K562 (cell line): ENCODE measurements around the gene NPAS2. TPM values are rescaled to one million over a fixed set of nuclear protein-coding genes. Genes with fewer than 3 reads are reported as not detected.

Experiments used
- ATAC-seq: fragments of 200-7000 bp; cut with Tn5 transposase; 3 replicates; pipeline ENCODE4 v1.9.1; 2020; ENCODE audit warnings: moderate library complexity
- BruUV-seq: library from RNA; stranded (reverse); fragments of 400-500 nt; replicated peaks from 2 replicates; lab custom pipeline; 2021; lab: Mats Ljungman, UMichigan
- CTCF ChIA-PET: fragments of 300-600 bp; formaldehyde crosslinking; extraction: SDS; loops from one replicate; lab custom pipeline; 2021; ENCODE audit warnings: low intra/inter-chr PET ratio; lab: Yijun Ruan, JAX
- POLR2A ChIA-PET: fragments of 300-600, 350-650 bp; sonication (Branson Sonifier 250); formaldehyde crosslinking; extraction: SDS; loops from one replicate; lab custom pipeline; 2021; ENCODE audit warnings: antibody characterized with exemption, inconsistent platforms; lab: Yijun Ruan, JAX
- DNase-seq, 4 experiments: peaks; one replicate each; pipeline versions ENCODE4 v3.0.0 to v3.0.0-alpha.2; 2011 to 2018; ENCODE audit warnings: low spot score in 3 of 4, mixed read lengths in 3 of 4; ENCODE audit errors: extremely low read depth in 1 of 4
- FAIRE-seq: peaks from 2 replicates; lab custom pipeline; 2011; peaks lifted over from hg19 to GRCh38; lab: Jason Lieb, UNC
- H2AFZ ChIP-seq: 2 replicates; pipeline ENCODE4 v1.6.0; 2011; ENCODE audit warnings: low read depth, low read length, control low read depth, inconsistent platforms
- H3K27ac ChIP-seq: fragments of 200-600 bp; 3 replicates; pipeline ENCODE4 v1.8.0; 2011; ENCODE audit warnings: low read depth, mild to moderate bottlenecking, control low read depth, inconsistent platforms, low read length, moderate library complexity, mixed read lengths; ENCODE audit errors: extremely low read depth
- H3K27me3 ChIP-seq, 2 experiments: fragments of 300-600 bp in 1 of 2; 2 replicates in 1 of 2; 3 replicates in 1 of 2; pipeline versions ENCODE4 v1.6.0 to v1.8.0; 2011; ENCODE audit warnings: inconsistent platforms in 2 of 2, low read length in 2 of 2, mild to moderate bottlenecking in 1 of 2, mixed read lengths in 1 of 2, moderate library complexity in 1 of 2; ENCODE audit not compliant: control insufficient read depth in 2 of 2, insufficient read depth in 2 of 2
- H3K36me3 ChIP-seq: fragments of 300-600 bp; 3 replicates; pipeline ENCODE4 v1.8.0; 2011; ENCODE audit warnings: mild to moderate bottlenecking, low read length, inconsistent platforms; ENCODE audit not compliant: control insufficient read depth, insufficient read depth
- H3K4me1 ChIP-seq, 2 experiments: fragments of 200-600 bp in 1 of 2; replicated peaks in 1 of 2; 2 replicates in 1 of 2; 3 replicates in 1 of 2; pipeline versions ENCODE4 v1.5.1 to v1.8.0; 2011; ENCODE audit warnings: inconsistent platforms in 2 of 2, low read length in 2 of 2, mild to moderate bottlenecking in 1 of 2, mixed read lengths in 1 of 2, moderate library complexity in 1 of 2; ENCODE audit not compliant: control insufficient read depth in 2 of 2, insufficient read depth in 2 of 2
- H3K4me2 ChIP-seq: 2 replicates; pipeline ENCODE4 v1.6.1; 2011; ENCODE audit warnings: low read length, control low read depth, inconsistent platforms, mixed read lengths; ENCODE audit not compliant: insufficient read depth
- H3K4me3 ChIP-seq: fragments of 200-600 bp; sonication (generic), shearing (Covaris generic); 2 replicates; pipeline ENCODE4 v1.5.1; 2016; ENCODE audit warnings: control low read depth, inconsistent platforms
- H3K79me2 ChIP-seq: fragments of 200-600 bp; 3 replicates; pipeline ENCODE4 v1.8.0; 2011; ENCODE audit warnings: low read length, inconsistent platforms; ENCODE audit not compliant: control insufficient read depth, insufficient read depth
- H3K9ac ChIP-seq, 2 experiments: 2 replicates each; pipeline versions ENCODE4 v1.6.0 to v1.6.1; 2011; ENCODE audit warnings: low read depth in 2 of 2, low read length in 2 of 2, control low read depth in 1 of 2, inconsistent platforms in 1 of 2, mild to moderate bottlenecking in 1 of 2, mixed read lengths in 1 of 2; ENCODE audit not compliant: insufficient read depth in 1 of 2
- H3K9me1 ChIP-seq: one replicate; pipeline ENCODE4 v1.6.0; 2011; ENCODE audit warnings: inconsistent platforms, mild to moderate bottlenecking, low read length, moderate library complexity; ENCODE audit not compliant: control insufficient read depth, insufficient read depth
- H3K9me3 ChIP-seq: replicated peaks from 2 replicates; pipeline ENCODE4 v1.5.1; 2011; ENCODE audit warnings: low read depth, low read length, inconsistent platforms; ENCODE audit not compliant: control insufficient read depth, insufficient read depth
- H4K20me1 ChIP-seq: replicated peaks from 2 replicates; pipeline ENCODE4 v1.6.1; 2011; ENCODE audit warnings: low read length, inconsistent platforms, mixed read lengths; ENCODE audit not compliant: control insufficient read depth, insufficient read depth
- ELF1 ChIP-seq: fragments of 200-800 bp; sonication (Bioruptor generic); IDR thresholded peaks from 2 replicates; pipeline ENCODE4 v1.6.1; 2016; ENCODE audit warnings: missing genetic modification characterization, missing compliant biosample characterization
- MAFF ChIP-seq: IDR thresholded peaks from 2 replicates; pipeline ENCODE4 v1.6.1; 2012; ENCODE audit warnings: low read length, improper control_type of control experiment
- MYBL2 ChIP-seq, 2 experiments: fragments of 450-650 bp in 1 of 2; sonication (generic) in 1 of 2; formaldehyde crosslinking in 1 of 2; IDR thresholded peaks; 2 replicates each; pipeline versions ENCODE4 v1.6.1 to v1.8.1; 2017 to 2022; ENCODE audit warnings: borderline replicate concordance in 1 of 2, inconsistent platforms in 1 of 2, low read depth in 1 of 2, mild to moderate bottlenecking in 1 of 2, missing genetic modification reagents in 1 of 2, moderate library complexity in 1 of 2
- PTTG1 ChIP-seq: fragments of 450-650 bp; IDR thresholded peaks from 2 replicates; pipeline ENCODE4 v1.6.1; 2016; ENCODE audit warnings: low read depth, mild to moderate bottlenecking, missing genetic modification characterization, missing compliant biosample characterization
- SAP30 ChIP-seq: fragments of 200-600 bp; sonication (generic); IDR thresholded peaks from 2 replicates; pipeline ENCODE4 v1.6.1; 2012; ENCODE audit warnings: borderline replicate concordance, low read depth, mild to moderate bottlenecking, moderate library complexity, low read length, control low read depth, inconsistent platforms; ENCODE audit not compliant: insufficient read depth, poor library complexity, severe bottlenecking
- SMARCC2 ChIP-seq: fragments of 450-650 bp; IDR thresholded peaks from 2 replicates; pipeline ENCODE4 v1.6.1; 2017; ENCODE audit warnings: antibody characterized with exemption, moderate library complexity, mild to moderate bottlenecking, low read depth
- ZNF766 ChIP-seq: fragments of 200-800 bp; sonication (Bioruptor generic); conservative IDR thresholded peaks from 2 replicates; pipeline ENCODE4 v1.6.1; 2016; ENCODE audit warnings: missing genetic modification characterization, missing compliant biosample characterization
- WGBS: fragments of 100-300 bp; shearing (Covaris generic); methylation state at CpG from one replicate; pipeline ENCODE4 v1.1.6; 2016; ENCODE audit warnings: low coverage, mixed read lengths; ENCODE audit not compliant: insufficient coverage; ENCODE audit errors: missing lambda C conversion rate; 5-methylcytosine and 5-hydroxymethylcytosine counted together
- in situ Hi-C: fragments of 300-500 bp; cut with MboI; formaldehyde crosslinking; loops from 4 replicates; pipeline ENCODE4 v1.15.0; 2018; ENCODE audit warnings: inconsistent platforms, mixed read lengths
- intact Hi-C: fragments of 100-400 bp; cut with micrococcal nuclease; formaldehyde crosslinking; loops from 2 replicates; pipeline ENCODE4 v1.14.2; 2022
- polyA plus RNA-seq, 8 experiments: library from polyadenylated mRNA; depleted of rRNA in 4 of 8; stranded (reverse) in 5 of 8; unstranded in 3 of 8; fragments of >200 nt; fragmentation: Nextera tagmentation in 2 of 8; fragmentation: Illumina TruSeq in 1 of 8; extraction: Ambion mirVana in 2 of 8; extraction: Trizol in 1 of 8; gene quantifications; 2 replicates each; pipeline versions ENCODE4 v1.2.1 to v1.2.3, GENCODE V29; 2011 to 2014; ENCODE audit warnings: inconsistent platforms in 1 of 8, missing spikeins in 1 of 8
- total RNA-seq, 7 experiments: library from RNA; depleted of rRNA in 6 of 7; stranded (reverse); fragments of >200 nt in 6 of 7; fragmentation: Illumina TruSeq in 2 of 7; extraction: Trizol in 2 of 7; gene quantifications; 2 replicates each; pipeline versions ENCODE4 v1.2.1 to v1.2.3, GENCODE V29; 2011 to 2021; ENCODE audit warnings: low replicate concordance in 1 of 7
- TF ChIP-seq, protein P1 (sequence below): sonication (generic); formaldehyde crosslinking; IDR thresholded peaks from 2 replicates; pipeline ENCODE4 v1.8.0; 2023; ENCODE audit warnings: mild to moderate bottlenecking, missing genetic modification reagents
- TF ChIP-seq, protein P2 (sequence below): fragments of 450-650 bp; IDR thresholded peaks from 2 replicates; pipeline ENCODE4 v1.6.1; 2017; ENCODE audit warnings: antibody characterized with exemption
- TF ChIP-seq, protein P3 (sequence below): IDR thresholded peaks from 2 replicates; pipeline ENCODE4 v1.6.1; 2011; ENCODE audit not compliant: insufficient read length; ENCODE audit errors: extremely low read depth

Gene NPAS2
- total and polyA plus RNA-seq, 9 of the 15 experiments (the other 6 are each of a cell fraction or from before 2014, with no cell fraction given): 0.06 to 0.29 (median 0.07) TPM; not detected in 5

DNA sequence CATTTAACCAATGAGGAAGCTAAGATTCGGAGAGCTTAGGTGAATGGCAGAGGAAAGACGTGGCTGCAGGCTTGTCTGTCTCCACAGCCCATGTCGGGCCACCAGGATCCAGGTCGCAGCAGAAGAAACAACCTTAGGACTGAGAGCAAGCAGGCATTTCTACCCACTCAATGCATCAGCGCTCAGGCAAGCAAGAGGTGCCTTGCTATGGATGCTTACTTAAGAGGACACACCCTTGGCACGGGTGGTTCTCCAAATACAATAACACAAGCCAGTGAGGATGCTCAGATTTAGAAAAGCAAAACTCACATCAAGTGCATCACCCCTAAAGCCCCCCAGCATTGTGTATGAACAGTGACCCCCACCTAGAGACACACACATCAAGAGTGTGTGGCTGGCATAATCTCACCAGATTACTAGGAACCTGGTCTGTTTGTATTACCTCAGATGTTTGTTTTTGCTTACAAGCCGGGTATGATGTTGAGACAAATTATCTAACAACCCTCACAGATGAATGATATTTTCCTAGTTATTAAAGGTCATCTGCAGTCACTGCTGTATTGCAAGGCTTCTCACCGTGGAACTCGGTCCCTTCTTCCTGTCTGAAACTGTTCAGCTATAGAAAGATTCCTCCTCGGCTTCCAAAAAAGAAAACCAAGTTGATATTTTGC, 34.2 kb upstream of the NPAS2 start:
- Histone ChIP-seq H3K36me3 (no peaks in the 10 kb centered on the region), H3K9me1 (peaks cover 2% of the 10 kb centered on the region), H3K9me3 (no peaks in the 10 kb centered on the region), H3K9ac (no peak overlapping the region), H3K27me3 (peaks cover 9 to 38% of the 10 kb centered on the region in 2 experiments)
- TF ChIP-seq, protein P1, sequence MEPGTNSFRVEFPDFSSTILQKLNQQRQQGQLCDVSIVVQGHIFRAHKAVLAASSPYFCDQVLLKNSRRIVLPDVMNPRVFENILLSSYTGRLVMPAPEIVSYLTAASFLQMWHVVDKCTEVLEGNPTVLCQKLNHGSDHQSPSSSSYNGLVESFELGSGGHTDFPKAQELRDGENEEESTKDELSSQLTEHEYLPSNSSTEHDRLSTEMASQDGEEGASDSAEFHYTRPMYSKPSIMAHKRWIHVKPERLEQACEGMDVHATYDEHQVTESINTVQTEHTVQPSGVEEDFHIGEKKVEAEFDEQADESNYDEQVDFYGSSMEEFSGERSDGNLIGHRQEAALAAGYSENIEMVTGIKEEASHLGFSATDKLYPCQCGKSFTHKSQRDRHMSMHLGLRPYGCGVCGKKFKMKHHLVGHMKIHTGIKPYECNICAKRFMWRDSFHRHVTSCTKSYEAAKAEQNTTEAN (CRISPR knock-in tag): no peak
- TF ChIP-seq PTTG1 (tag) (no peak), MAFF (no peak)
- TF ChIP-seq, all 486 proteins: peak for 0
- WGBS: 0% methylated on average over 10 of the region's 10 CpGs
- intact Hi-C loops (no loop called here), in situ Hi-C loops (no loop called here)
- no peak for DNase-seq
- Histone ChIP-seq H3K4me1 (no peaks in the 10 kb centered on the region), H3K4me3 (no peak overlapping the region), H3K27ac (no peak overlapping the region), H2AFZ (no peak overlapping the region), H4K20me1 (no peaks in the 10 kb centered on the region), H3K4me2 (no peak overlapping the region), H3K79me2 (no peaks in the 10 kb centered on the region)
- no peak for ATAC-seq
- ChIA-PET CTCF (no interaction called here), POLR2A (interaction anchor here (1.0 kb wide), 1 partner anchor 20 kb away, joined by 3 read pairs; no protein-coding TSS in a partner anchor)
- no peak for FAIRE-seq
- BruUV-seq: no TSS peak

DNA sequence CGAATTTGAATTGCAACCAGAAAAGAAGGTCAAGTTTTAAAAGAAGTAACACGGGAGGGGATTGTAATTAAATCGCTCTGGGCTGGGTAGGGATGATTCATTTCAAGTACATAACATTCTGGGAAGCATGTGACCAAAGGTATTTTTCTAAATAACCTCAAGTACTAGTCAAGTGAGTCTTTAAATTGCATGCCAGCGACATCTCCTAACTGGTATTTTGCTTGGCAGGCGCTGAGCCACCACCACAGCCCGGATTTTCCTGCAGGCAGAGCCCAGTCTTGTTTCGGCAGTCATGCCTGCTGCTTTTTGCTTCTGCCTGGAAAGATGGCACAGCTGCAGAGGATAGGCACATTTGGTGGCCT, 33.7 kb upstream of the NPAS2 start:
- Histone ChIP-seq H3K4me2 (no peak overlapping the region), H3K9ac (no peak overlapping the region), H3K4me1 (no peaks in the 10 kb centered on the region), H2AFZ (no peak overlapping the region), H3K27ac (no peak overlapping the region), H3K36me3 (no peaks in the 10 kb centered on the region), H3K27me3 (peaks cover 9 to 41% of the 10 kb centered on the region in 2 experiments), H3K4me3 (no peak overlapping the region), H3K79me2 (no peaks in the 10 kb centered on the region), H4K20me1 (no peaks in the 10 kb centered on the region), H3K9me3 (no peaks in the 10 kb centered on the region), H3K9me1 (peaks cover 2% of the 10 kb centered on the region)
- ATAC-seq (no peak), DNase-seq (no peak), FAIRE-seq (no peak)
- BruUV-seq: no TSS peak
- WGBS: 3% methylated on average over 7 of the region's 7 CpGs
- POLR2A ChIA-PET: interaction anchor here (1.0 kb wide), 1 partner anchor 20 kb away, joined by 3 read pairs; no protein-coding TSS in a partner anchor
- in situ Hi-C loops (no loop called here), intact Hi-C loops (no loop called here)
- CTCF ChIA-PET: no interaction called here
- TF ChIP-seq, protein P2, sequence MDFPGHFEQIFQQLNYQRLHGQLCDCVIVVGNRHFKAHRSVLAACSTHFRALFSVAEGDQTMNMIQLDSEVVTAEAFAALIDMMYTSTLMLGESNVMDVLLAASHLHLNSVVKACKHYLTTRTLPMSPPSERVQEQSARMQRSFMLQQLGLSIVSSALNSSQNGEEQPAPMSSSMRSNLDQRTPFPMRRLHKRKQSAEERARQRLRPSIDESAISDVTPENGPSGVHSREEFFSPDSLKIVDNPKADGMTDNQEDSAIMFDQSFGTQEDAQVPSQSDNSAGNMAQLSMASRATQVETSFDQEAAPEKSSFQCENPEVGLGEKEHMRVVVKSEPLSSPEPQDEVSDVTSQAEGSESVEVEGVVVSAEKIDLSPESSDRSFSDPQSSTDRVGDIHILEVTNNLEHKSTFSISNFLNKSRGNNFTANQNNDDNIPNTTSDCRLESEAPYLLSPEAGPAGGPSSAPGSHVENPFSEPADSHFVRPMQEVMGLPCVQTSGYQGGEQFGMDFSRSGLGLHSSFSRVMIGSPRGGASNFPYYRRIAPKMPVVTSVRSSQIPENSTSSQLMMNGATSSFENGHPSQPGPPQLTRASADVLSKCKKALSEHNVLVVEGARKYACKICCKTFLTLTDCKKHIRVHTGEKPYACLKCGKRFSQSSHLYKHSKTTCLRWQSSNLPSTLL: no peak
- TF ChIP-seq SAP30 (no peak), SMARCC2 (no peak), ELF1 (tag) (no peak), MYBL2 (IDR thresholded peaks at IDR 0.05; ENCODE audit: low read depth) (no peak), MYBL2 (CRISPR knock-in tag; IDR thresholded peaks at IDR 0.05; ENCODE audit: borderline replicate concordance) (no peak), ZNF766 (CRISPR knock-in tag) (no peak)
- TF ChIP-seq, protein P3, sequence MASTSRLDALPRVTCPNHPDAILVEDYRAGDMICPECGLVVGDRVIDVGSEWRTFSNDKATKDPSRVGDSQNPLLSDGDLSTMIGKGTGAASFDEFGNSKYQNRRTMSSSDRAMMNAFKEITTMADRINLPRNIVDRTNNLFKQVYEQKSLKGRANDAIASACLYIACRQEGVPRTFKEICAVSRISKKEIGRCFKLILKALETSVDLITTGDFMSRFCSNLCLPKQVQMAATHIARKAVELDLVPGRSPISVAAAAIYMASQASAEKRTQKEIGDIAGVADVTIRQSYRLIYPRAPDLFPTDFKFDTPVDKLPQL: no peak
